HT-29 (cell line): ENCODE results near the gene ANKRD10. TPM values are rescaled to one million over a fixed set of nuclear protein-coding genes. Genes with fewer than 3 reads are reported as not detected.
A peak's percentile ranks its signal among the peaks of the same experiment; 100 is the strongest.

Experiments
- DNase-seq: peaks from one replicate; pipeline ENCODE4 v3.0.0-alpha.2; 2015; ENCODE audit warnings: low spot score
- total RNA-seq: library from RNA; depleted of rRNA; stranded (reverse); fragments of >200 nt; shearing (Covaris generic); gene quantifications from 2 replicates; pipeline ENCODE4 v1.2.3, GENCODE V29; 2014

Gene ANKRD10
- total RNA-seq, 1 experiment from 2014 or later = 279 TPM

DNA sequence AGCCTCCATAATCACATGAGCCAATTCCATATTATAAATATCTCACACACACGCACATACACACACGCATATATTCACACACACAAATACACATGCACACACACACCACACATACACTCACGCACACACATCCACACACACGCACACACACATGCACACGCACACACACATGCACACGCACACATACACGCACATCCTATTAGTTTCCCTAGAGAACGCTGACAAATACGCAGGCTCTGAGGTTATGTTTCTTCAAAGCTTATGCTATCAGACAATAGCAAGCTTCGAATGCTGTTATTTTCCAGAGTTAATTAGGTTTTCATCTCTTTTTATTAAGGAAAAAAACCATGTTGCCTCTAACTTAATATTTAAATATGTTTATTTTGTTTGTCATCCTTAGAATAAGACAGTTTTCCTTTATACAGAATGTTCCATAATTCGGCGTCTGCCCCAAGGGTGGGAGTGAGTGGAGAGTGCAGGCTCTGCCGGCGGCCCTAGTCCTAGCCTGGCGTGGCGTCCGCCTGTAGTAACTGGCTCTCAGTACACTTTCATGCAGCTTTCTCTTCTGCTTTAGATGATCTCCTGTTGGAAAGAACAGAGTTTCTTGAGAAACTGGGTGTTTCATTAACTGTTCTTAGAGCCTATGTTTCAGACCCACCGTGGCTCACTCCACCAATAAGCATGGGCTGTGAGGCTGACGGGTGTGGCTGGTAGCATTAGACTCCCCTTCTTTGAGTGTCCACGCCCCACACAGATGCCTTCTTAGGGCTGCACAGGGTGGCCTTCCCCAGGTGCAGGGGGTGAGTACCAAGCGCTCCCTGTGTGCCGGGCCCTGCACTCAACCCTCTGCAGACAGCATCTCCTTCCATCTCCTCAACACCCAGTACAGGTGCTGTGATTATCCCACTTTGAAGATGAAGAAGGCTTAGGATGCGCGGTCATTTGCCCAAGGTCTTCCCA, 30.4 kb upstream of the ANKRD10 start:
- DNase-seq = no peak

DNA sequence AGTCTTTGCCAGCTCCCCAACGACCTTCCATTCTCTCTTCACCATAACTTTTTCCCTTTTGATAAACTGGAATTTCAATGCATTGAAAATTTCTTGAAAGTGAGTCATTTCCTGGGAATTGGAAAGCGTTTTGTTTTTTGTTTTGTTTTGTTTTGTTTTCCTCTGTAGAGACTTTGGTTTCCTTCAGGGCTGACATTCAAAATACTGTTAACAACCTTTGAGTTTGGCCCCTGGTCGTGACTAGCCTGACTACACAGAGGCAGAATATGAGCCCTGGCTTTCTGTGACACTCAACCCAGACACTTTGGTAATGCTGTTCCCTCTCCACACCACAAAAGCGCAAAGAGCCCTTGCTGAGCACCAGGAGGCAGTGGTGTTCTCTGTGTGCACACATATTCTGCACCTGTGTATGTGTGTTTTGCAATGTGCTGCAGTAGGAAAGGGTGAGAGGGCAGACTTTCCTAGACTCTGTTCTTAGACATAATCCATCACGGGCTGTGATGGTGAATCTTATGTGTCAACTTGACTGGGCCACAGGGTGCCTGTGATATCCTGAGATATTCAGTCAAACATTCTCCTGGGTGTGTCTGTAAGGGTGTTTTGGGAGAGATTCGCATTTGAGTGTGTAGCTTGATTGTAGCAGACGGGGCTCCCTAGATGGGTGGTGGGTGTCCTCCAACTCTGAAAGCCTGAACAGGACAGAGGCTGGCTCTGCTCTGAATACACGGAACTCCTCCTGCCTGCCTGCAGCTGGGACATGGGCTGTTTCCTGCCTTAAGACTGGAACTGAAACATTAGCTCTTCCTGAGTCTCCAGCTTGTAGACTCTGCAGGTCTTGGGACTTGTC, 29.5 kb upstream of the ANKRD10 start:
- DNase-seq = peak; percentile 88

DNA sequence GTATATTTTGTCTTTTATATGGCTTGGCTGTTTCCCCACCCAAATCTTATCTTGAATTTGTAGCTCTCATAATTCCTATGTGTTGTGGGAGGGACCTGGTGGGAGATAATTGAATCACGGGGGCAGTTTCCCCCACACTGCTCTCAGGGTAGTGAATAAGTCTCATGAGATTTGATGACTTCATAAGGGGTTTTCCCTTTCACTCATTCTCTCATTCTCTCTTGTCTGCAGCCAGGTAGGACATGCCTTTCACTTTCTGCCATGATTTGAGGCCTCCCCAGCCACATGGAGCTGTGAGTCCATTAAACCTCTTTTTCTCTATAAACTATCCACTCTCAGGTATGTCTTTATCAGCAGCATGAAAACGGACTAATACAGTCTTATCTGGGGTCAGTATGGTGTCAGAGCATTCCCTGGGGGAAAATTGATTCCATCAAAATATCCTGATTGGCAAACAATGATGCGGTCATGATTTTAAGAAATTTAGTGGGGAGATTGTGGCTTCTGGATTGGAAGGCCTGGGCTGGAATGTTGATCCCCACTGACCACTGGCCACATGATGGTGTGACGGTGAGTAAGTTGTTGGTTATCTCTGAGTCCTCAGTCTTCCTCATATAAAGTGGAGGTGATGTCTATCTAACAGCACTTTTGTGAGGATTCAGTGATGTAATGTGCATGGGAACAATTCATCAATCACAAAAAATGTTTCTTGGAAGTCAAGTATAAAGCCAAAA, 27.5 kb upstream of the ANKRD10 start:
- no peak for DNase-seq

DNA sequence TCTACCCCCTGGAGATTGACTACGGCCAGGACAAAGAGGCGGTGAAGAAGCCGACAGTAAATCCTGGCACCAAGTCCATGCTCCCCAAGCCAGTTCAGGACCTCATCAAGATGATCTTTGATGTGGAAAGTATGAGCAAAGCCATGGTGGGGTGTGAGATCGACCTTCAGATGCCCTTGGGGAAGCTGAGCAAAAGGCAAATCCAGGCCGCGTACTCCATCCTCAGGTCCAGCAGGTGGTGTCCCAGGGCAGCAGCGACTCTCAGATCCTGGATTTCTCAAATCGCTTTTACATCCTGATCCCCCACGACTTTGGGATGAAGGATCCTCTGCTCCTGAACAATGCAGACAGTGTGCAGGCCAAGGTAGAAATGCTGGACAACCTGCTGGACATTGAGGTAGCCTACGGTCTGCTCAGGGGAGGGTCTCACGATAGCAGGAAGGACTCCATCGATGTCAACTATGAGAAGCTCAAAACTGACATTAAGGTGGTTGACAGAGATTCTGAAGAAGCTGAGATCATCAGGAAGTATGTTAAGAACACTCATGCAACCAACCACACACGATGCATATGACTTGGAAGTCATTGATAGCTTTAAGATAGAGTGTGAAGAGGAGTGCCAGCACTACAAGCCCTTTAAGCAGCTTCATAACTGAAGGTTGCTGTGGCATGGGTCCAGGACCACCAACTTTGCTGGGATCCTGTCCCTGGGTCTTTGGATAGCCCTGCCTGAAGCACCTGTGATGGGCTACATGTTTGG, 24.0 kb upstream of the ANKRD10 start:
- no peak for DNase-seq

DNA sequence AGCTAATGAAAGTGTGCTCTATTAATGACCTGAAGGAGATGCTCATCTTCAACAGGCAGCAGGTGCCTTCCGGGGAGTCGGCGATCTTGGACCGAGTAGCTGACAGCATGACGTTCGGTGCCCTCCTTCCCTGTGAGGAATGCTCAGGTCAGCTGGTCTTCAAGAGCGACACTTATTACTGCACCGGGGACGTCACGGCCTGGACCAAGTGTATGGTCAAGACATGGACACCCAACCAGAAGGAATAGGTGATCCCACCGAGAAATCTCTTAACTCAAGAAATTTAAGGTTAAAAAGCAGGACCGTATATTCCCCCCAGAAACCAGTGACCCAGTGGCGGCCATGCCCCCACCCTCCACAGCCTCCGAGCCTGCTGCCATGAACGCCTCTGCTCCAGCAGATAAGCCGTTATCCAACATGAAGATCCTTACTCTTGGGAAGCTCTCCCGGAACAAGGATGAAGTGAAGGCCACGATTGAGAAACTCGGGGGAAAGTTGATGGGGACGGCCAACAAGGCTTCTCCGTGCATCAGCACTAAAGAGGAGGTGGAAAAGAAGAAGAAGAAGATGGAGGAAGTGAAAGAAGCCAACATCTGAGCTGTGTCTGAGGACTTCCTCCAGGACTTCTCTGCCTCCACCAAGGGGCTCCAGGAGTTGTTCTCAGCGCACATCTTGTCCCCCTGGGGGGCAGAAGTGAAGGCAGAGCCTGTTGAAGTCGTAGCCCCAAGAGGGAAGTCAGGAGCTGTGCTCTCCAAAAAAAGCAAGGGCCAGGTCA, 22.8 kb upstream of the ANKRD10 start:
- no peak for DNase-seq

DNA sequence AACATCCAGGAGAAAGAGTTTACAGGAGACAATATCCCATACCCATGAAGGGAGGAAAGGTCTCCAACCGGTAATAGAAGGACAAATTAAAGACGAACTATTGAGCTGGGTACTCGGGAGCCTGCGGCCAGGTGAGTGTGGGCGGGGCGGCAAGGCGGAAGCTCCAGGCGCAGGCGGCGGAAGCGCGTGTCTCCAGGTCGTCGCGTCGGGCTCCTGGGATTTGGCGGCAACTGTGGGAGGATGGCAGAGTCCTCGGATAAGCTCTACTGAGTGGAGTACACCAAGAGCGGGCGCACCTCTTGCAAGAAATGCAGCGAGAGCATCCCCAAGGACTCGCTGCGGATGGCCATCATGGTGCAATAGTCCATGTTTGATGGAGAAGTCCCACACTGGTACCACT, 21.6 kb upstream of the ANKRD10 start:
- no peak for DNase-seq

DNA sequence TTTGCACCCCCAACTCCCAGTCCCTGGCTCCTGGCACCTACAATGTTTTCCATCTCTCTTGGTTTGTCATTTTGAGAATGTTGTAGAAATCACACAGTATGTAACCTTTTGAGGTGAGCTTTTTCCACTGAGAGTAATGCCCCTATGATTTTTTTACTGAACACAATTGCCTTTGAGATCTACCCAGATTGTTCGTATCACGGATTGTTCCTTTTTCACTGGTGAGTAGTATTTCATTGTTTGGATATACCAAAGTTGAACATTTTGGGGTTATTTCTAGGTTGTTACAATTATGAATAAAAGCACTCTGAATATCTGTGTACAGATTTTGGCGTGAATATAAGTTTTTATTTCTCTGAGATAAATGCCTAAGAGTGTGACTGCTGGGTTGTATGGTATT, 17.7 kb upstream of the ANKRD10 start:
- DNase-seq = no peak

DNA sequence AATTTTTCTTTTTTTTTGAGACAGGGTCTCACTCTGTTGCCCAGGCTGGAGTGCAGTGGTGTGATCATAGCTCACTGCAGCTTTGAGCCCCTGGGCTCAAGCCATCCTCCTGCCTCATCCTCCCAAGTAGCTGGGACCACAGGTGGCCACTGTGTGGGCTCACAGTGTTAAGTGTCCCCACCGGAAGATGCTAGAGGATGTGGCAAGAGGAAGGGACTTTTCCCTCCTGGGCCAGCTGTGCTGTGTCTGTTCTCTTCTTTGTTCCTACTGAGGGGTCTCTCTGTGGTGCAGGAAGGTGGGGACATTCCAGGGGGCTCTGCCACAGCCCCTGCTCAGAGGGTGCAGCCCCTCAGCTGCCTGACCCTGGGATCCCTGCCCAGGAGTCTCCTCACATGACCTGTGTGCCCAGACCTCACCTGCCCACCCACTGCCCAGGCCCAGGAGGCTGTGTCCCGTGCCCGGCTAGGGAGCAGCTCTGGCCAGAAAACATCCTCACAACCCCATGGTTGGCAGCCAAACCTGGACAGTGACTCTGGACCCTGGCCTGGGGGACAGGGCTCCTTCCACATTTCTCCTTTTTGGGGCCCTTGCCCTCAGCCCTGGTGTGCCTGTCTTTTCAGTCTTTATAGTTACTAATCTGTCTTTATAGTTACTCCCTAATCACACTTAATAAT, 14.4 kb upstream of the ANKRD10 start:
- DNase-seq = no peak

DNA sequence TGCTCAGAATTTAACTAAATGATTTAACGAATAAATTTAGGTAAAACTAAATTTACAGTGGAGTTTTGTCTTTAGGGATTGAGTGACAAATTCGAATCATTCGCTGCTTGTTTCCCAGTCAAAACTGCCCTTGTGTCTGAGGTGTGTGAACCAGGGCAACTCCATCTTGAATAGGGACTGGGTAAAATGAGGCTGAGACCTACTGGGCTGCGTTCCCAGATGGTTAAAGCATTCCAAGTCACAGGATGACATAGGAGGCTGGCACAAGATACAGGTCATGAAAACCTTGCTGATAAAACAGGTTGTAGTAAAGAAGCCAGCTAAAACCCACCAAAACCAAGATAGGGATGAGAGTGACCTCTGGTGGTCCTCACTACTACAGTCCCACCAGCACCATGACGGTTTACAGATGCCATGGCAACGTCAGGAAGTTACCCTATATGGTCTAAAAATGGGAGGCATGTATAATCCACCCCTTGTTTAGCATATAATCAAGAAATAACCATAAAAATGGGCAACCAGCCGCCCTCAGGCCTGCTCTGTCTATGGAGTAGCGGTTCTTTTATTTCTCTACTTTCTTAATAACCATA, 10.2 kb upstream of the ANKRD10 start:
- DNase-seq = no peak

DNA sequence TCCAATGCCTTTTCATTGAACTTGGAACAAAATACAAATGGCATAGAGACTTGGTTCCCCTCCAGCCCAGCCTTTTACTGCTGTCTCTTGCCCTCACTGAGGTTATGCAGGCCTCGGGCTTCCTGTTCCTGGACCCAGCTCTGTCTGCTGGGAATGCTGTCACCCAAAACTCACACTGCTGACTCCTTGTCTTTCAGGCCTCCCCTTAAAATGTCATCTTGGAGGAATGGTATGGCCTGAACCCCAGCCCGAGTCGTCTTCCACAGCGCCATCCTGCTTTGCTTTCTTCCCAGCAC, 9.7 kb upstream of the ANKRD10 start:
- no peak for DNase-seq

DNA sequence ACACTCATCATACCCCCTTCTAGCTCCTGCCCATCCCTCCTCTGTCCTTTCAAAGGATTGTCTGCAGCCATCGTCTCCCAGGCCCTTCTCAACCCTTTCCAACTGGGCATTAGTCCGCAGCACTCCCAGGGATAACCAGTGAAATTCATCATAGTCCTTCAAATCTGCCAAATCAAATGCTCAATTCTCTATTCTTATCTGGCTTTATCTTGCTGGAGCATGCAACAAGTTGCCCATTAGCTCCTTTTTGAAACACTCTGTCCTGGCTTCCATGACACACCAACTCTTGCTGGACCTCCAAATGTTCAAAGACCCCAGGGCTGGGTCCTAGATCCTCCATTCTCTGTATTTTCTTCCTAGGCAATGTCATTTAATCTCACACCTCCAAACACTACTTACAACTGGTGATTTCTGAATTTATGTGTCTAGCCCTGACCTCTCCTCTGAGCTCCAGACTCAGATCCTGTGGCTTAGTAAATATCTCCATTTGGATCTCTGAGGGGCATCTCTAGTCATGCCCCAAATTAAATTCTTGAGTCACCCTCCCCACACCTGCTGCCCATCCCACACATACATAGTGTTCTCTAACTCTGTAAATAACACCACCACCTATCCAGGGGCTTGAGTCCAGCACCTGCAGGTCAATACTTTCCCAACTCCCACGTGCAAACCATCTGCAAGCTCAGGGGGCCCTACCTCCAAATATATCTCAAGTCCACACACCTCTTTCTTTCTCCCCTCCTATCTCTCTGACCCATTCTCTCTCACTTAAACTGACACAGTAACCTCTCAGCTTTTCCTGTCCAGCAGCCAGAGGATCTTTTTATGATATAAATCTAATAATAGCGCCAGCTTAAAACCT, 9.1 kb upstream of the ANKRD10 start:
- no peak for DNase-seq

DNA sequence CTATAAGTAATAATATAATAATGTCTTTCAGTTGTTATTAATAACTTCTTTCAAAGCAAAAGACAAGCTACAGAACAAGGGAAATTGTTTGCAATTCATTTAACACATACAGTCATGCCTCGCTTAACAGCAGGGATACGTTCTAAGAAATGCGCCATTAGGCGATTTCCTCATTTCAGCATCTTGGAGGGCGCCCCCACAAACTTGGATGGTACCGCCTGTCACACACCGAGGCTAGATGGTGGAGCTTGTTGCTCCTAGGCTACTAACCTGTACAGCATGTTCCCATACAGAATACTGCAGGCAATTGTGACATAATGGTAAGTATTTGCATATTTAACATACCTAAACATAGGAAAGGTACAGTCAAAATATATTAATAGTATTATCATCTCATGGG, 8.2 kb upstream of the ANKRD10 start:
- DNase-seq = no peak

DNA sequence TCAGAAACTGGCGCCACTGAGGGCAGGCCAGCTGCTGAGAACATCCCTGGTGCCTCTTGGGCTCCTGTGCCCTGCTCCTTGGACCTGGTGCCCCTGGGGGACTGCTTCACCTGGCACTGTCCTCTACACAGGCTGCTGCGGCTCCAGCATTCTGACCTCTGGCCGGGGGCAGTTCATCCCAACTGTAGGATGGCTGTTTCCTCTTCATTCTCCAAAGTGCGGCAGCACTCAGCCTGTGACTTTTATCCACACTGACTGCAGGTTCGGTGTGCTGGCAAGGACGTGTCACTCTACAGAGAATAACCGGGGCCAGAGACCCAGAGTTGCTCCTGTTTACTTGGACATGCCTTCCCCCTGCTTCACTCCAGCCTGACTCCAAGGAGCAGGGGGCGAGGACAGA, 7.6 kb upstream of the ANKRD10 start:
- no peak for DNase-seq

DNA sequence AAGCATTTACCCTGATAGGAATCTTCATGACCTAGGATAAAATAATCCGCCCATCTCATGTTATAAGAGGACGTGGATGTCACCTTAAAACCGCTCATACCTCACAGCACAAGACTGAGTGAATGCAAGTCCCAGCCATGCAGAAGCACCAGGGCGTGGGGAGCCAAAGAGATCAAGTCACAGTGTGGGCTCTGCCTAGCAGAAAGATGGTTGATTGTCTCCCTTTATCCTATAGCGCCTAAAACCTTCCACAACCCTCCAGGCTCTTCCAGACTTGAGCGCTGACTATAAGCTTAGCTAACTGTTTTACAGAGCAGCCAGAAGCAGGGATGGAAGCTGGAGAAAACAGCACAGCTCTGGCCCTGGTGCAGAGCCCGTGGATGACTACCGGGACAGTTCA, 6.8 kb upstream of the ANKRD10 start:
- no peak for DNase-seq

DNA sequence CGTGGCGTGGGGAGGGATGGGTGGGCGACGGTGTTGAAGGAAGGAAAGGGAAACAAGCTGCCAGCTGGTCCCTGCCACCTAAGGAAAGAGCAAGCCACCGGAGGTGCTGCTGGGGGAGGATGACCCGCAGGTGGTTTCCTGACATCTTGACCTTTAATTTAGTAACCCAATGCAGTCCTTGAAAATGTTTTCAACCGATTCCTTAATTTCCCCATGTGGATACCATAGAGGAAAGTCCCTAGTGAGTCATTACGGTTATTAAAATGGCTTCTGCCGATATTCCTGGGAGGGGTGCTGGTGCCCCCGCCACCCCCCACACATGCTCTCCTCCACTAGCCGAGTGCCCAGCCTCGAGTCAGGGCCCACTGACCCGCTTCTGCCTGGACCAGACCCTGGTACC, 6.3 kb upstream of the ANKRD10 start:
- no peak for DNase-seq

DNA sequence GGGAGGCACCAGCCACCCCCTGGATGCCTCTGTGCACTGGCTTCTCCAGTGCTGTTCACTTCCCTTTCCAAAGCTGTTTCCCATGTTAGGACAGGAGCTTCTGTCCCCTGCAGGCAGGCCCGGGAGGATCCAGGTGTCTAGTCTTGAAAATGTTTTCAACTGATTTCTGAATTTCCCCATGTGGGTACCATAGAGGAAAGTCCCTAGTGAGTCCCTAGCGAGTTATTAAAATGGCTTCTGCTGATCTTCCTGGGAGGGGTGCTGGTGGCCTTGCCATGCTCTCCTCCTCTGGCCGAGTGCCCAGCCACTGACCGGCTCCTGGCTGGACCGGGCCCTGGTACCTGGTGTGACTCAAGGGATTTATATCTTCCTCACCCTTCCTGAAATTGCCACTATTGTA, 5.2 kb upstream of the ANKRD10 start:
- no peak for DNase-seq

DNA sequence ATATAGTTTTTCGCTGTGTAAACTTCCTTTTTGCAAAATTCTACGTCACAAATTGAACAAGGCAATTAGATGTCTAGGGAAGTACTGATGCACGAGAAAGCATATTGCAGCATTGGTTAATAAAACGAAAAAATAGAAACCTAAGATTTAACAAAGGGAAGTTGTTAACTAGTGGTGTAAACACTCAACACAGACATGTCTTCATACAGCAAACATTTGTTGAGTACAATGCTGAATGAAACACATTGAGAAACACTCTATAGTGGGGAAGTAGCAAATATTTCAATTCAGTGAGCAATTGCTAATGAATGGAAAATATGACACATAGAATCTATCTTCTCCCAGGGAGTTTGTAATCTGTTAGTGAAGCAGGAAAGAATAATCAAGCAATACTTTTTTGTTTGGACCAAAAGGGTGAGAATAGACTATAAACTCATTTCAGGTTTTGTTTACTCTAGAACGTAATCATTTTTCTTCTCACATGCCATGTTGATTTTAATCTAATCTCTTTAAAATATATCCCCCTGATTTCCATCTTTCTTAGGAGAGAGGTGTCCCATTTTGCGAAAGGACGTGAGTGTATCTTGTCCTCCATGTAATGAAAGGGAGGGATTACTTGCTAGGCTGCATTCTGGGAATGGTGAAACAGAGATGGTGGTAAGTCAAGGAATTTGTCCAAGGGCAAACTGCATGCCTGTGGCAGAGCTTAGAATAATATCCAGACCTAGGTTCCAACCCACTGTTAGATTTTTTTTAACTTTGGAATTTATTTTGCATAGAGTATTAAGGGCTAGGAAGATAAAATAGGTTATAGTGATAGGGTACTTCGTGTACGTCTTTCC, 1.7 kb upstream of the ANKRD10 start:
- no peak for DNase-seq

DNA sequence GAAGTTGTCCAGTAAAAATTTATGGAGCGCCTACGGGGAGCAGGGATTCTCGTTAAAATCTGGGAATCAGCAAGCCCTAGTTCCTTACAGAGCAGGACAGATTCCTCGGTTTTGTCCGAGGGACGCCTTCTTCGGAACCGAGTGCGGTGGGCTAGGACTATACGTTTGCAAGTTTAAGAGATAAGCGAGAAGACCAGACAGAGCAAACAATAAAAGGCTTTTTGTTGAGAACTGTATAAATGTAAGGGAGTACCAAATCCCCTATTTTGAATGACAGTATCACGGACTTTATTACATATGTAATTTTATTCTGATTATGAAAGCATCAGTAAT, 971 bp upstream of the ANKRD10 start:
- no peak for DNase-seq
